ENCODE measurements around the gene RREB1. TPM values are rescaled to one million over a fixed set of nuclear protein-coding genes. Genes with fewer than 3 reads are reported as not detected.
"Not testable (repeated sequence)": the region's sequence is repeated elsewhere in the genome, so short reads cannot be mapped to it uniquely, and the experiment has no call there.

Gene RREB1
- total RNA-seq, 1 donor from 2014 or later, result 16.6 TPM

- Histone ChIP-seq H3K4me3 (ENCODE audit: low read depth, low read length) (no peak overlapping the region), H3K36me3 (ENCODE audit: control insufficient read depth, insufficient read depth, low read length) (no peaks in the 10 kb centered on the region), H3K27me3 (ENCODE audit: control insufficient read depth, insufficient read depth, low read length) (no peaks in the 10 kb centered on the region)
- no peak for FAIRE-seq
- no peak for DNase-seq (ENCODE audit: low read depth)
- no peak for TF ChIP-seq CTCF (IDR thresholded peaks at IDR 0.05; ENCODE audit: insufficient read depth, low read length, severe bottlenecking)
Observed at GRCh38 chr6:7262746-7263518, 155.2 kb downstream of the RREB1 start.

GRCh38 chr6:7263519-7263805 lies 155.7 kb downstream of the RREB1 start:
- H3K4me3 ChIP-seq (ENCODE audit: low read depth, low read length); H3K27me3 ChIP-seq (ENCODE audit: control insufficient read depth, insufficient read depth, low read length); FAIRE-seq; H3K36me3 ChIP-seq (ENCODE audit: control insufficient read depth, insufficient read depth, low read length); DNase-seq (ENCODE audit: low read depth): not testable (repeated sequence)

GRCh38 chr6:7264041-7264440 lies 156.3 kb downstream of the RREB1 start:
- TF ChIP-seq CTCF (IDR thresholded peaks at IDR 0.05; ENCODE audit: insufficient read depth, low read length, severe bottlenecking), result no peak
- Histone ChIP-seq H3K36me3 (ENCODE audit: control insufficient read depth, insufficient read depth, low read length) (no peaks in the 10 kb centered on the region), H3K4me3 (ENCODE audit: low read depth, low read length) (no peak overlapping the region), H3K27me3 (ENCODE audit: control insufficient read depth, insufficient read depth, low read length) (no peaks in the 10 kb centered on the region)
- DNase-seq (ENCODE audit: low read depth) (no peak), FAIRE-seq (no peak)

- DNase-seq (ENCODE audit: low read depth) (no peak), FAIRE-seq (no peak)
- no peaks in the 10 kb centered on the region for H3K36me3 ChIP-seq (ENCODE audit: control insufficient read depth, insufficient read depth, low read length)
- no peak overlapping the region for H3K4me3 ChIP-seq (ENCODE audit: low read depth, low read length)
- H3K27me3 ChIP-seq (ENCODE audit: control insufficient read depth, insufficient read depth, low read length), result no peaks in the 10 kb centered on the region
- TF ChIP-seq CTCF (IDR thresholded peaks at IDR 0.05; ENCODE audit: insufficient read depth, low read length, severe bottlenecking), result no peak
Observed at GRCh38 chr6:7264686-7265384, 157.1 kb downstream of the RREB1 start.

- not testable (repeated sequence) for H3K36me3 ChIP-seq (ENCODE audit: control insufficient read depth, insufficient read depth, low read length); H3K27me3 ChIP-seq (ENCODE audit: control insufficient read depth, insufficient read depth, low read length); DNase-seq (ENCODE audit: low read depth); FAIRE-seq; H3K4me3 ChIP-seq (ENCODE audit: low read depth, low read length)
Observed at GRCh38 chr6:7265385-7265726, 157.6 kb downstream of the RREB1 start.

GRCh38 chr6:7267071-7267465 lies 159.3 kb downstream of the RREB1 start:
- TF ChIP-seq CTCF (IDR thresholded peaks at IDR 0.05; ENCODE audit: insufficient read depth, low read length, severe bottlenecking), result no peak
- H3K4me3 ChIP-seq (ENCODE audit: low read depth, low read length), result no peak overlapping the region
- no peaks in the 10 kb centered on the region for H3K36me3 ChIP-seq (ENCODE audit: control insufficient read depth, insufficient read depth, low read length)
- no peak for DNase-seq (ENCODE audit: low read depth)
- FAIRE-seq, result no peak
- no peaks in the 10 kb centered on the region for H3K27me3 ChIP-seq (ENCODE audit: control insufficient read depth, insufficient read depth, low read length)

Data from bronchial epithelial cell (primary cell).